PC-3 (cell line): ENCODE measurements around the gene ADGRL3. TPM values are rescaled to one million over a fixed set of nuclear protein-coding genes. Genes with fewer than 3 reads are reported as not detected.

Experiments used
- ATAC-seq: fragments of 200-7000 bp; cut with Tn5 transposase; 2 replicates; pipeline ENCODE4 v1.9.1; 2020; ENCODE audit warnings: mild to moderate bottlenecking, moderate library complexity
- BruUV-seq: library from RNA; stranded (reverse); fragments of 400-500 nt; replicated peaks from 2 replicates; lab custom pipeline; 2021; lab: Mats Ljungman, UMichigan
- CTCF ChIA-PET: fragments of 300-600 bp; sonication (Branson Sonifier 250); formaldehyde crosslinking; loops from one replicate; lab custom pipeline; 2022; ENCODE audit warnings: antibody characterized with exemption; lab: Charles Lee
- POLR2A ChIA-PET: fragments of 300-600 bp; sonication (Branson Sonifier 250); formaldehyde crosslinking; loops from one replicate; lab custom pipeline; 2022; ENCODE audit warnings: antibody characterized with exemption; ENCODE audit not compliant: unreplicated experiment; lab: Charles Lee
- DNase-seq: peaks from one replicate; pipeline ENCODE4 v3.0.0-alpha.2; 2015
- H2AFZ ChIP-seq: fragments of 300-600 bp; sonication (generic); 2 replicates; pipeline ENCODE4 v1.6.0; 2016; ENCODE audit warnings: antibody characterized with exemption, low read length
- H3F3A ChIP-seq: fragments of 300-600 bp; sonication (generic); one replicate; pipeline ENCODE4 v1.6.0; 2017; ENCODE audit warnings: antibody characterized with exemption, low read length, control low read depth, mild to moderate bottlenecking; ENCODE audit not compliant: unreplicated experiment
- H3K27ac ChIP-seq: fragments of 300-600 bp; sonication (generic); 2 replicates; pipeline ENCODE4 v1.5.1; 2016; ENCODE audit warnings: mild to moderate bottlenecking, low read length
- H3K27me3 ChIP-seq: fragments of 300-600 bp; sonication (generic); 2 replicates; pipeline ENCODE4 v1.6.1; 2016; ENCODE audit warnings: low read length, mixed read lengths
- H3K36me3 ChIP-seq: fragments of 300-600 bp; sonication (generic); 2 replicates; pipeline ENCODE4 v1.6.1; 2016; ENCODE audit warnings: low read depth, mixed run types, low read length, mixed read lengths
- H3K4me1 ChIP-seq: fragments of 300-600 bp; sonication (generic); 2 replicates; pipeline ENCODE4 v1.5.1; 2016; ENCODE audit warnings: low read length; ENCODE audit not compliant: insufficient read depth
- H3K4me2 ChIP-seq: fragments of 300-600 bp; sonication (generic); 2 replicates; pipeline ENCODE4 v1.6.0; 2016; ENCODE audit warnings: low read length
- H3K4me3 ChIP-seq: fragments of 300-600 bp; sonication (generic); 2 replicates; pipeline ENCODE4 v1.5.1; 2016; ENCODE audit warnings: mild to moderate bottlenecking, low read length, mixed read lengths
- H3K79me2 ChIP-seq: fragments of 300-600 bp; sonication (generic); 2 replicates; pipeline ENCODE4 v1.6.1; 2017; ENCODE audit warnings: low read length, mixed read lengths
- H3K9ac ChIP-seq: fragments of 300-600 bp; sonication (generic); 2 replicates; pipeline ENCODE4 v1.6.0; 2016; ENCODE audit warnings: mild to moderate bottlenecking, low read length
- H3K9me2 ChIP-seq: fragments of 300-600 bp; sonication (generic); replicated peaks from 2 replicates; pipeline ENCODE4 v1.6.1; 2016; ENCODE audit warnings: mixed run types, low read length, mixed read lengths
- H3K9me3 ChIP-seq: fragments of 300-600 bp; sonication (generic); 2 replicates; pipeline ENCODE4 v1.6.1; 2016; ENCODE audit warnings: low read length, mixed read lengths
- H4K20me1 ChIP-seq: fragments of 300-600 bp; sonication (generic); 2 replicates; pipeline ENCODE4 v1.6.1; 2016; ENCODE audit warnings: low read length, mixed read lengths
- EZH2 ChIP-seq: fragments of 300-600 bp; sonication (generic); IDR thresholded peaks from one replicate; pipeline ENCODE4 v1.6.1; 2017; ENCODE audit warnings: antibody characterized with exemption, mild to moderate bottlenecking, low read length; ENCODE audit not compliant: unreplicated experiment
- EZH2phosphoT487 ChIP-seq: fragments of 300-600 bp; sonication (generic); IDR thresholded peaks from 2 replicates; pipeline ENCODE4 v1.6.1; 2018; ENCODE audit warnings: mild to moderate bottlenecking, antibody characterized with exemption, low read length, borderline replicate concordance
- intact Hi-C: fragments of 100-400 bp; cut with micrococcal nuclease; formaldehyde crosslinking; loops from 2 replicates; pipeline ENCODE4 v1.9.0; 2023
- total RNA-seq: library from RNA; depleted of rRNA; stranded (reverse); fragments of >200 nt; gene quantifications from 2 replicates; pipeline ENCODE4 v1.2.3, GENCODE V29; 2014
- TF ChIP-seq, protein P1 (sequence below): fragments of 300-600 bp; sonication (generic); conservative IDR thresholded peaks from 2 replicates; pipeline ENCODE4 v1.5.1; 2017; ENCODE audit warnings: antibody characterized with exemption, low read depth, mild to moderate bottlenecking, low read length

The ADGRL3 gene
- total RNA-seq, 1 experiment from 2014 or later, result 0.66 TPM

DNA sequence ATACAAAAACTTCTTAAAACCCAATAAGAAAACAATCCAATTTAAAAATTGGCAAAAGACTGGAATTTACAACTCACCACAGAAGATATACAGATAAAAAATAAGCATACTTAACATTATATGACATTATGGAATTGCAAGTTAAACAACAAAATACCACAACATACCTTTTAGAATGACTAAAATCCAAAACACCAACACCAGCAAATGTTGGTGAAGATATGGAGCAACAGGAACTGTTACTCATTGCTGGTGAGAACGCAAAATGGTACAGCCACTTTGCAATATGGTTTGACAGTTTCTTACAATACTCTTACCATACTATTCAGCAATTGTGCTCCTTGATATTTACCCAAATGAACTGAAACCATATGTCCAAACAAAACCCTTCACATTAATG, 112.4 kb downstream of the ADGRL3 start:
- TF ChIP-seq, protein P1, sequence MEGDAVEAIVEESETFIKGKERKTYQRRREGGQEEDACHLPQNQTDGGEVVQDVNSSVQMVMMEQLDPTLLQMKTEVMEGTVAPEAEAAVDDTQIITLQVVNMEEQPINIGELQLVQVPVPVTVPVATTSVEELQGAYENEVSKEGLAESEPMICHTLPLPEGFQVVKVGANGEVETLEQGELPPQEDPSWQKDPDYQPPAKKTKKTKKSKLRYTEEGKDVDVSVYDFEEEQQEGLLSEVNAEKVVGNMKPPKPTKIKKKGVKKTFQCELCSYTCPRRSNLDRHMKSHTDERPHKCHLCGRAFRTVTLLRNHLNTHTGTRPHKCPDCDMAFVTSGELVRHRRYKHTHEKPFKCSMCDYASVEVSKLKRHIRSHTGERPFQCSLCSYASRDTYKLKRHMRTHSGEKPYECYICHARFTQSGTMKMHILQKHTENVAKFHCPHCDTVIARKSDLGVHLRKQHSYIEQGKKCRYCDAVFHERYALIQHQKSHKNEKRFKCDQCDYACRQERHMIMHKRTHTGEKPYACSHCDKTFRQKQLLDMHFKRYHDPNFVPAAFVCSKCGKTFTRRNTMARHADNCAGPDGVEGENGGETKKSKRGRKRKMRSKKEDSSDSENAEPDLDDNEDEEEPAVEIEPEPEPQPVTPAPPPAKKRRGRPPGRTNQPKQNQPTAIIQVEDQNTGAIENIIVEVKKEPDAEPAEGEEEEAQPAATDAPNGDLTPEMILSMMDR, result no peak
- TF ChIP-seq EZH2 (no peak), EZH2phosphoT487 (no peak)
- Histone ChIP-seq H3K9me2 (0 out of 2 replicates have a peak, but pooled peaks cover 4% of the 10 kb centered on the region), H3K9ac (no peak overlapping the region), H3K27ac (no peak overlapping the region), H4K20me1 (no peaks in the 10 kb centered on the region), H3F3A (no peaks in the 10 kb centered on the region), H3K4me3 (no peak overlapping the region), H3K4me2 (no peak overlapping the region), H3K36me3 (no peaks in the 10 kb centered on the region), H3K9me3 (no peaks in the 10 kb centered on the region), H2AFZ (no peak overlapping the region), H3K27me3 (no peaks in the 10 kb centered on the region), H3K79me2 (no peaks in the 10 kb centered on the region), H3K4me1 (no peaks in the 10 kb centered on the region)
- DNase-seq (peak; percentile 59), ATAC-seq (no peak)
- intact Hi-C loops, result no loop called here
- BruUV-seq, result no TSS peak
- ChIA-PET POLR2A (no interaction called here), CTCF (no interaction called here)

DNA sequence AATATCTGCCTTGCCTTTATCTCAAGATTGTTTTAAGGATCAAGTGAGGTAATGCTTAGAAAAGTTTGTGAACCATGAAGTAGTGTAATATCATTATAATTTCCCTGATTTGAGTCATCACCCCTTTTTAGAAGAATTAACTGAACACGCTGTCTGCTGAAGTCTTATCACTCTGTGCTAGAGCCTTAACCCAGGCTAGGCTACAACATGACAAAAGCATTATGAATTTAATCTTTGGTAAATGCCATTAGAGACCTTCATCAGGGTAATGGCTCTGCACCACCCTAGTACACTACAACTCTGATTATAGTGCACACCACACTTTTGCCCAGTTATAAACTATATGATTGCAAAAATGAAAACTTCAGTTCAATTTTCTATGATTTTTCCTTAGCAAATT, 118.3 kb downstream of the ADGRL3 start:
- POLR2A ChIA-PET, result no interaction called here
- Histone ChIP-seq H3K9me2 (no peaks in the 10 kb centered on the region), H3K27me3 (no peaks in the 10 kb centered on the region), H3K4me1 (peaks cover 9% of the 10 kb centered on the region), H2AFZ (no peak overlapping the region), H3K27ac (no peak overlapping the region), H3K36me3 (no peaks in the 10 kb centered on the region), H3K9me3 (no peaks in the 10 kb centered on the region), H3K9ac (no peak overlapping the region), H3K4me2 (no peak overlapping the region), H3K4me3 (no peak overlapping the region), H3F3A (no peaks in the 10 kb centered on the region), H3K79me2 (no peaks in the 10 kb centered on the region), H4K20me1 (no peaks in the 10 kb centered on the region)
- no peak for DNase-seq
- CTCF ChIA-PET, result no interaction called here
- TF ChIP-seq EZH2phosphoT487 (no peak), EZH2 (no peak)
- TF ChIP-seq, protein P1, result no peak
- intact Hi-C loops, result no loop called here
- no TSS peak for BruUV-seq
- no peak for ATAC-seq

DNA sequence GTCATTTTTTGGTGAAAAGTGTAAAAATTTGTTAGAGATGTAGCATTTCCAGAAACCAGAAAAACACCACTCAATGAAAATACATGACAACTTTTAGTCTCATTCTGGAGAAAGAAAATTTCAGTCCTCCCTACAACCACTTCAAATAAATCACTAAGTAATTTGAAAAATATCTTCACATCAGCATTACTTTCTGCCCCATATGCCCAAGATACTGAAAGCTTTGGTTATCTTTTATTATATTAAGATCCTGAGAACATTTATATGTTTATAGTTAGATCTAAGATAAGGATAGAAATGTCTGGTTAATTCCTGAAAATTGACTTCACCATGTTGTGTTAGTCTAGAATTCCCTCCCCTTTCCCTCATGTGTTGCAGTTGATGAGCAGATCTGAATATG, 119.0 kb downstream of the ADGRL3 start:
- no peak overlapping the region for H3K4me3 ChIP-seq
- H3K79me2 ChIP-seq, result no peaks in the 10 kb centered on the region
- no TSS peak for BruUV-seq
- POLR2A ChIA-PET, result no interaction called here
- no peaks in the 10 kb centered on the region for H3F3A ChIP-seq
- no peak for TF ChIP-seq EZH2phosphoT487
- TF ChIP-seq EZH2, result no peak
- TF ChIP-seq, protein P1, result no peak
- H2AFZ ChIP-seq, result no peak overlapping the region
- intact Hi-C loops, result no loop called here
- no peak overlapping the region for H3K27ac ChIP-seq
- DNase-seq (no peak), ATAC-seq (no peak)
- H3K9me3 ChIP-seq, result 0 out of 2 replicates have a peak, but pooled peaks cover 6% of the 10 kb centered on the region
- peaks cover 9% of the 10 kb centered on the region for H3K4me1 ChIP-seq
- H3K4me2 ChIP-seq, result no peak overlapping the region
- H3K36me3 ChIP-seq, result peaks cover 4% of the 10 kb centered on the region; the same call in 1 of the 2 replicates
- H4K20me1 ChIP-seq, result no peaks in the 10 kb centered on the region
- H3K27me3 ChIP-seq, result no peaks in the 10 kb centered on the region
- H3K9me2 ChIP-seq, result no peaks in the 10 kb centered on the region
- no peak overlapping the region for H3K9ac ChIP-seq
- CTCF ChIA-PET, result no interaction called here
